GM23338 (cell line): ENCODE results near the gene PRAF2.

Source experiments
- EZH2 ChIP-seq: fragments of 200-600 bp; sonication (generic); IDR thresholded peaks from one replicate; pipeline ENCODE4 v1.8.0; 2017; ENCODE audit warnings: antibody characterized with exemption, mild to moderate bottlenecking, low read depth; ENCODE audit not compliant: unreplicated experiment
- POLR2AphosphoS5 ChIP-seq: IDR thresholded peaks from 2 replicates; pipeline ENCODE4 v1.6.1; 2016; ENCODE audit warnings: antibody characterized with exemption, low read depth
- TF ChIP-seq, protein P1 (sequence below), 2 experiments: fragments of 200-600 bp in 1 of 2; sonication (generic) in 1 of 2; conservative IDR thresholded peaks; 2 replicates each; pipeline versions ENCODE4 v1.5.1 to v1.6.1; 2016 to 2017; ENCODE audit warnings: antibody characterized with exemption in 2 of 2, low read depth in 2 of 2, mild to moderate bottlenecking in 2 of 2, moderate library complexity in 1 of 2

- TF ChIP-seq POLR2AphosphoS5 (no peak), EZH2 (no peak)
- TF ChIP-seq, protein P1, sequence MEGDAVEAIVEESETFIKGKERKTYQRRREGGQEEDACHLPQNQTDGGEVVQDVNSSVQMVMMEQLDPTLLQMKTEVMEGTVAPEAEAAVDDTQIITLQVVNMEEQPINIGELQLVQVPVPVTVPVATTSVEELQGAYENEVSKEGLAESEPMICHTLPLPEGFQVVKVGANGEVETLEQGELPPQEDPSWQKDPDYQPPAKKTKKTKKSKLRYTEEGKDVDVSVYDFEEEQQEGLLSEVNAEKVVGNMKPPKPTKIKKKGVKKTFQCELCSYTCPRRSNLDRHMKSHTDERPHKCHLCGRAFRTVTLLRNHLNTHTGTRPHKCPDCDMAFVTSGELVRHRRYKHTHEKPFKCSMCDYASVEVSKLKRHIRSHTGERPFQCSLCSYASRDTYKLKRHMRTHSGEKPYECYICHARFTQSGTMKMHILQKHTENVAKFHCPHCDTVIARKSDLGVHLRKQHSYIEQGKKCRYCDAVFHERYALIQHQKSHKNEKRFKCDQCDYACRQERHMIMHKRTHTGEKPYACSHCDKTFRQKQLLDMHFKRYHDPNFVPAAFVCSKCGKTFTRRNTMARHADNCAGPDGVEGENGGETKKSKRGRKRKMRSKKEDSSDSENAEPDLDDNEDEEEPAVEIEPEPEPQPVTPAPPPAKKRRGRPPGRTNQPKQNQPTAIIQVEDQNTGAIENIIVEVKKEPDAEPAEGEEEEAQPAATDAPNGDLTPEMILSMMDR (conservative IDR thresholded peaks at IDR 0.05; ENCODE audit: low read depth in 2 of 2) = no peak
Measured at GRCh38 chrX:49089553-49089952, 15.8 kb upstream of the PRAF2 start.
